ENCODE measurements around the gene CDK5R1.
"Not testable (repeated sequence)": the region's sequence is repeated elsewhere in the genome, so short reads cannot be mapped to it uniquely, and the experiment has no call there.

Gene CDK5R1

GRCh38 chr17:32445074-32445415, 41.7 kb upstream of the CDK5R1 start:
- Mint-ChIP-seq H3K27ac (peak overlapping the region; percentile 98), H3K9me3 (peaks cover 7% of the 10 kb centered on the region), H3K4me1 (peaks cover 25% of the 10 kb centered on the region), H3K4me3 (peak overlapping the region; percentile 96), H3K36me3 (ENCODE audit: low read depth) (peaks cover 20% of the 10 kb centered on the region), H3K27me3 (ENCODE audit: low read depth, poor library complexity) (peaks cover 20% of the 10 kb centered on the region)
- TF ChIP-seq, protein P1, sequence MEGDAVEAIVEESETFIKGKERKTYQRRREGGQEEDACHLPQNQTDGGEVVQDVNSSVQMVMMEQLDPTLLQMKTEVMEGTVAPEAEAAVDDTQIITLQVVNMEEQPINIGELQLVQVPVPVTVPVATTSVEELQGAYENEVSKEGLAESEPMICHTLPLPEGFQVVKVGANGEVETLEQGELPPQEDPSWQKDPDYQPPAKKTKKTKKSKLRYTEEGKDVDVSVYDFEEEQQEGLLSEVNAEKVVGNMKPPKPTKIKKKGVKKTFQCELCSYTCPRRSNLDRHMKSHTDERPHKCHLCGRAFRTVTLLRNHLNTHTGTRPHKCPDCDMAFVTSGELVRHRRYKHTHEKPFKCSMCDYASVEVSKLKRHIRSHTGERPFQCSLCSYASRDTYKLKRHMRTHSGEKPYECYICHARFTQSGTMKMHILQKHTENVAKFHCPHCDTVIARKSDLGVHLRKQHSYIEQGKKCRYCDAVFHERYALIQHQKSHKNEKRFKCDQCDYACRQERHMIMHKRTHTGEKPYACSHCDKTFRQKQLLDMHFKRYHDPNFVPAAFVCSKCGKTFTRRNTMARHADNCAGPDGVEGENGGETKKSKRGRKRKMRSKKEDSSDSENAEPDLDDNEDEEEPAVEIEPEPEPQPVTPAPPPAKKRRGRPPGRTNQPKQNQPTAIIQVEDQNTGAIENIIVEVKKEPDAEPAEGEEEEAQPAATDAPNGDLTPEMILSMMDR (IDR thresholded peaks at IDR 0.05) = no peak
- peak; percentile 42 for DNase-seq

GRCh38 chr17:32445497-32445896, 41.3 kb upstream of the CDK5R1 start:
- no peak for DNase-seq
- TF ChIP-seq, protein P1 (IDR thresholded peaks at IDR 0.05) = no peak
- peaks cover 23% of the 10 kb centered on the region for H3K36me3 Mint-ChIP-seq (ENCODE audit: low read depth)
- H3K4me1 Mint-ChIP-seq = peaks cover 25% of the 10 kb centered on the region
- H3K9me3 Mint-ChIP-seq = peaks cover 7% of the 10 kb centered on the region
- peak overlapping the region; percentile 96 for H3K4me3 Mint-ChIP-seq
- peak overlapping the region; percentile 98 for H3K27ac Mint-ChIP-seq
- H3K27me3 Mint-ChIP-seq (ENCODE audit: low read depth, poor library complexity) = peaks cover 20% of the 10 kb centered on the region

- TF ChIP-seq, protein P1 (IDR thresholded peaks at IDR 0.05) = no peak
Observed at GRCh38 chr17:32445971-32446370, 40.8 kb upstream of the CDK5R1 start.

DNA sequence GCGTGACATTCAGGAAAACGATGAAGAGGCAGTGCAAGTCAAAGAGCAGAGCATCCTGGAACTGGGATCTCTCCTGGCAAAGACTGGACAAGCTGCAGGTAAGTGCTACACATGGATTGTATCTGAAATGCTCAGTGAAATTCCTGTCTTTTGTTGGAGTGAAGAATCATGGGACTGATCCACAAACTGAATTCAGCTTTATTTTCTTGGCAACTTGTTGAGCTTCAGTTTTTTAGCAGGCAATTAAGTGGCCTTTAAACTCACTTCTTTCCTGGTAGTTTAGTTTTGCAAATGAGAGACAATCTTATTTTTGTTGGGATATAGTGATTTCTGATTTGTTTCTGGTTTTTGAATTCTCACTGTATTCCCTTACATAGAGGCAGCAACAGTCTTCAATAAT, 39.8 kb upstream of the CDK5R1 start:
- H3K27ac Mint-ChIP-seq = peak overlapping the region; percentile 70
- H3K36me3 Mint-ChIP-seq (ENCODE audit: low read depth) = peaks cover 35% of the 10 kb centered on the region
- peak overlapping the region; percentile 96 for H3K4me3 Mint-ChIP-seq
- TF ChIP-seq, protein P1 (IDR thresholded peaks at IDR 0.05) = no peak
- peaks cover 11% of the 10 kb centered on the region for H3K27me3 Mint-ChIP-seq (ENCODE audit: low read depth, poor library complexity)
- peaks cover 25% of the 10 kb centered on the region for H3K4me1 Mint-ChIP-seq
- DNase-seq = no peak
- peaks cover 7% of the 10 kb centered on the region for H3K9me3 Mint-ChIP-seq

More at GRCh38 chr17:32445971-32446370, 40.8 kb upstream of the CDK5R1 start:
- Mint-ChIP-seq H3K27ac (no peak overlapping the region), H3K4me1 (peaks cover 25% of the 10 kb centered on the region), H3K9me3 (peaks cover 7% of the 10 kb centered on the region), H3K36me3 (ENCODE audit: low read depth) (peaks cover 28% of the 10 kb centered on the region), H3K27me3 (ENCODE audit: low read depth, poor library complexity) (peaks cover 16% of the 10 kb centered on the region), H3K4me3 (peak overlapping the region; percentile 96)
- no peak for DNase-seq

DNA sequence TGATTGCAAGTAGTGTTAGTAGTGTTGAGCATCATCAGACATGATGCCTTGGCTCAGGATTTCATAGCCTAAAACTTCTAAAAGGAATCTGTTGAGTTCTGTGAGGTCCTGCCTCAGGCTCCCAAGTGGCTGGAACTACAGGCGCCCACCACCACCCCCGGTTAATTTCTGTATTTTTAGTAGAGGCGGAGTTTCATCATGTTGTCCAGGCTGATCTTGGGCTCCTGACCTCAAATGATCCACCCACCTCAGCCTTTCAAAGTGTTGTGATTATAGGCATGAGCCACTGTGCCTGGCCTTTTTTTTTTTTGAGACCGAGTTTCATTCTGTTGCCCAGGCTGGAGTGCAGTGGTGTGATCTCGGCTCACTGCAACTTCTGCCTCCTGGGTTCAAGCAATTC, 36.8 kb upstream of the CDK5R1 start:
- Mint-ChIP-seq H3K27ac (no peak overlapping the region), H3K4me3 (no peak overlapping the region), H3K27me3 (ENCODE audit: low read depth, poor library complexity) (no peaks in the 10 kb centered on the region), H3K4me1 (peaks cover 24% of the 10 kb centered on the region), H3K36me3 (ENCODE audit: low read depth) (peaks cover 64% of the 10 kb centered on the region), H3K9me3 (no peaks in the 10 kb centered on the region)
- TF ChIP-seq, protein P1 (IDR thresholded peaks at IDR 0.05) = no peak
- DNase-seq = no peak

DNA sequence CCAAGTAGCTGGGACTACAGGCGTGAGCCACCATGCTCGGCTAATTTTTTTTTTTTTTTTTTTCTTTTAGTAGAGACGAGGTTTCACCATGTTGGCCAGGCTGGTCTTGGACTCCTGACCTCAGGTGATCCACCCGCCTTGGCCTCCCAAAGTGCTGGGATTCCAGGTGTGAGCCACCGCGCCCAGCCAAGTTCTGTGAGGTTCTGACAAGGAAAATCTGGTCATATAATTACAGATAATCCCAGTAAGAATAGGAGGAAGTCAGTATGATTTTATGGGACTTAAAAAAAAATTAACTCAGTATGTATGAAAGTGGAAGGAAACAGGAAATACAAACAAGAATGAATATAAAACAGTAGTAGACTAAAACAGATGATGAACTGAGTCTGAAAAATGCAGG, 36.4 kb upstream of the CDK5R1 start:
- H3K9me3 Mint-ChIP-seq; DNase-seq; H3K27me3 Mint-ChIP-seq (ENCODE audit: low read depth, poor library complexity); H3K4me3 Mint-ChIP-seq: not testable (repeated sequence)
- H3K36me3 Mint-ChIP-seq (ENCODE audit: low read depth) = peaks cover 69% of the 10 kb centered on the region
- H3K27ac Mint-ChIP-seq = peak overlapping the region; percentile 78
- peaks cover 20% of the 10 kb centered on the region for H3K4me1 Mint-ChIP-seq
